Measurements from ENCODE around the gene INO80D. TPM values are rescaled to one million over a fixed set of nuclear protein-coding genes. Genes with fewer than 3 reads are reported as not detected.

INO80D gene
- total and polyA plus RNA-seq, 2 experiments from 2014 or later = 17.5 to 37.4 TPM

- DNase-seq (ENCODE audit: low spot score) (no peak), ATAC-seq (peak; percentile 40; the same call in 2 of the 3 replicates)
- Histone ChIP-seq H3K4me2 (no peak overlapping the region), H3K79me2 (replicated peaks; ENCODE audit: insufficient read depth) (no peaks in the 10 kb centered on the region), H3K4me3 (no peak overlapping the region), H3K36me3 (ENCODE audit: insufficient read depth) (no peaks in the 10 kb centered on the region), H2AFZ (no peak overlapping the region), H3F3A (replicated peaks; ENCODE audit: low read depth) (no peaks in the 10 kb centered on the region), H3K27ac (ENCODE audit: low read depth) (no peak overlapping the region), H3K9me2 (ENCODE audit: insufficient read depth) (peaks cover 4% of the 10 kb centered on the region; the same call in 1 of the 2 replicates), H3K27me3 (ENCODE audit: insufficient read depth) (no peaks in the 10 kb centered on the region), H4K20me1 (replicated peaks; ENCODE audit: insufficient read depth) (no peaks in the 10 kb centered on the region), H3K4me1 (ENCODE audit: insufficient read depth) (peaks cover 4% of the 10 kb centered on the region)
- TF ChIP-seq CREB1 (CRISPR knock-in tag; IDR thresholded peaks at IDR 0.05; ENCODE audit: low read depth) = no peak
- TF ChIP-seq ETS1 (IDR thresholded peaks at IDR 0.05) = no peak
- no peak for TF ChIP-seq STAT1 (IDR thresholded peaks at IDR 0.05; ENCODE audit: unreplicated experiment)
- no peak overlapping the region for H3K4me3 Mint-ChIP-seq
- H3K27me3 Mint-ChIP-seq (ENCODE audit: insufficient read depth, low read depth, poor library complexity) = peaks cover 3% of the 10 kb centered on the region
- H3K4me1 Mint-ChIP-seq = peaks cover 32% of the 10 kb centered on the region
- H3K27ac Mint-ChIP-seq = no peak overlapping the region
- H3K36me3 Mint-ChIP-seq (ENCODE audit: low read depth) = no peaks in the 10 kb centered on the region
- H3K9me3 Mint-ChIP-seq = no peaks in the 10 kb centered on the region
Observed at GRCh38 chr2:205965707-205966106, 120.3 kb downstream of the INO80D start.

- Histone ChIP-seq H3K79me2 (replicated peaks; ENCODE audit: insufficient read depth) (no peaks in the 10 kb centered on the region), H4K20me1 (replicated peaks; ENCODE audit: insufficient read depth) (no peaks in the 10 kb centered on the region), H3K9me2 (ENCODE audit: insufficient read depth) (peaks cover 4% of the 10 kb centered on the region; the same call in 1 of the 2 replicates), H2AFZ (no peak overlapping the region), H3K4me3 (no peak overlapping the region), H3K27ac (ENCODE audit: low read depth) (no peak overlapping the region), H3K36me3 (ENCODE audit: insufficient read depth) (no peaks in the 10 kb centered on the region; the same call in 1 of the 2 replicates), H3K4me1 (ENCODE audit: insufficient read depth) (no peaks in the 10 kb centered on the region; the same call in 1 of the 2 replicates), H3K4me2 (no peak overlapping the region), H3F3A (replicated peaks; ENCODE audit: low read depth) (no peaks in the 10 kb centered on the region), H3K27me3 (ENCODE audit: insufficient read depth) (no peaks in the 10 kb centered on the region)
- TF ChIP-seq ZNF114 (CRISPR knock-in tag; IDR thresholded peaks at IDR 0.05) (no peak), REST (IDR thresholded peaks at IDR 0.05; ENCODE audit: unreplicated experiment) (no peak), CREB1 (CRISPR knock-in tag; IDR thresholded peaks at IDR 0.05; ENCODE audit: low read depth) (no peak), JUNB (IDR thresholded peaks at IDR 0.05; ENCODE audit: unreplicated experiment) (no peak), EZH2 (IDR thresholded peaks at IDR 0.05; ENCODE audit: low read depth, unreplicated experiment) (no peak), EZH2phosphoT487 (IDR thresholded peaks at IDR 0.05; ENCODE audit: unreplicated experiment) (no peak), NANOG (IDR thresholded peaks at IDR 0.05; ENCODE audit: borderline replicate concordance) (no peak), POLR2AphosphoS5 (IDR thresholded peaks at IDR 0.05; ENCODE audit: low read depth) (no peak)
- Mint-ChIP-seq H3K36me3 (ENCODE audit: low read depth) (no peaks in the 10 kb centered on the region), H3K27me3 (ENCODE audit: insufficient read depth, low read depth, poor library complexity) (peaks cover 6% of the 10 kb centered on the region), H3K9me3 (no peaks in the 10 kb centered on the region), H3K4me3 (no peak overlapping the region), H3K4me1 (peaks cover 24% of the 10 kb centered on the region), H3K27ac (no peak overlapping the region)
- no peak for DNase-seq (ENCODE audit: low spot score)
- ATAC-seq = no peak
Observed at GRCh38 chr2:205964111-205964761, 121.7 kb downstream of the INO80D start.

Data from GM23338 (cell line).